ENCODE data around the gene ATP5ME. TPM values are rescaled to one million over a fixed set of nuclear protein-coding genes. Genes with fewer than 3 reads are reported as not detected.
A peak's percentile ranks its signal among the peaks of the same experiment; 100 is the strongest.

ATP5ME gene, protein sequence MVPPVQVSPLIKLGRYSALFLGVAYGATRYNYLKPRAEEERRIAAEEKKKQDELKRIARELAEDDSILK
- total RNA-seq, result 10 to 100 TPM; 20.2 to 37.9 TPM

DNA sequence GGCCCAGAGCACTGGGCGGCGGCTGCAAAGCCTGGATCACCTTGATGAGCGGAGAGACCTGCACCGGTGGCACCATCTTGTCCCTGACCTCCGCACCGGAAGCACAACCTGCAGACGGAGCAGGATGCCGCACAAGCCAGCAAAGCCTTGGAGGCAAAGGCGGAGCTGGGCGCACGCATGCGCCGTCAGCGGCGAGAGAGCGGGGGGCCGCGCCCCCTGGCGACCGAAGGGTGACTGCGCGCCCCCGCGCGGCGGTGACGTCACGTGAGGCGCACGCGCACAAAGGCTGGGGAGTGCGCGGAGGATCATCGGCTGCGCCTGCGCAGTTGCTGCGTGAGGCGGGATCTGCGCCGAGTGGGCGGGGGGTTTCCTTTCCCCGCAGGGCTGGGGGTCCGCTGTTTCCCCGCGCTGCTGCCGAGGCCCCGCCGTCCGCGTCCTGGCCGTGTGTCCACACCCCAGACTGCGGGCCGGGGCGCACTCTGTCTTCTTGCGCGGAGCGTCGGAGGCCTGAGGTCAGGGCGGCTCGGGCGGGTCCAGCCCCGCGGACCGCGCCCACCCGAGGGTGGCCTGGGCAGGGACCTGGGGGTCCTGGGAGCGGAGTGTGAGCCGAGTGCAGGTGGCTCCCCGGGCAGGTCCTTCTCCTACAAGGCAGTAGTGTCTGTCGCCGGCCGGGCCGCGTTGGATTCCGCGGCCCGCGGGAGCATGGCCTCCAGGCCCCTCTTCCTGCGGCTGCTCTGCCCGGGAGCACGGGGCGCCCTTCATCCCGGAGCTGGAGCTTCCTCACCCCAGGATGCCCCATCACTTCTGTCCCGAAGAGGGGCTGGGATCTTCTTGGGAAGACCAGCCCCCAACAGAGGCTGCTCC is at the start of gene ATP5ME, which contains the start of gene MYL5:
TSS of gene ATP5ME (minus strand) at position 105 of the 864 bp plus-strand sequence. CDS start at position 76, 29 bp downstream.
TSS of gene MYL5 (plus strand) at position 371 of the 864 bp plus-strand sequence. CDS start 3,485 bp downstream, outside the sequence.
- peak within 1 kb of the TSS; percentile 82 to 94 (median 90) for H3K27ac ChIP-seq
- H3K4me3 ChIP-seq, result peak within 1 kb of the TSS; percentile 70 to 96
- TF ChIP-seq CTCF (IDR thresholded peaks at IDR 0.05), result peak; percentile 86 to 100 (median 92)
- peak; percentile 70 to 84 (median 70) for TF ChIP-seq POLR2A (IDR thresholded peaks at IDR 0.05)
- intact Hi-C loops (cut with DNase I), result no loop called here
- H3K27me3 ChIP-seq, result no peaks in the 10 kb centered on the region
- no peaks in the 10 kb centered on the region for H3K9me3 ChIP-seq
- DNase-seq (peak; percentile 97 to 98 (median 98)), ATAC-seq (peak; percentile 91)
- H3K36me3 ChIP-seq (replicated peaks in 1 of 2; ENCODE audit: insufficient read depth in 1 of 2, low read depth in 2 of 2), result peaks cover 0 to 3% of the 10 kb centered on the region in 2 donors
- H3K4me1 ChIP-seq, result peaks cover 41% of the 10 kb centered on the region
- WGBS, 2 donors, result 0 to 1% methylated on average over 9 to 65 of the region's 84 CpGs

GRCh38 chr4:722851-723360 is 48.8 kb upstream of the ATP5ME start:
- Histone ChIP-seq H3K4me3 (no peak overlapping the region), H3K36me3 (replicated peaks in 1 of 2; ENCODE audit: insufficient read depth in 1 of 2, low read depth in 2 of 2) (no peaks in the 10 kb centered on the region), H3K27ac (no peak overlapping the region), H3K9me3 (no peaks in the 10 kb centered on the region), H3K27me3 (no peaks in the 10 kb centered on the region), H3K4me1 (no peaks in the 10 kb centered on the region)
- ATAC-seq (no peak), DNase-seq (no peak)
- 95 to 96% methylated on average over 59 to 61 of the region's 61 CpGs for WGBS, 2 donors
- intact Hi-C loops (cut with DNase I), result no loop called here
- TF ChIP-seq POLR2A (IDR thresholded peaks at IDR 0.05) (no peak), CTCF (IDR thresholded peaks at IDR 0.05) (no peak)

DNA sequence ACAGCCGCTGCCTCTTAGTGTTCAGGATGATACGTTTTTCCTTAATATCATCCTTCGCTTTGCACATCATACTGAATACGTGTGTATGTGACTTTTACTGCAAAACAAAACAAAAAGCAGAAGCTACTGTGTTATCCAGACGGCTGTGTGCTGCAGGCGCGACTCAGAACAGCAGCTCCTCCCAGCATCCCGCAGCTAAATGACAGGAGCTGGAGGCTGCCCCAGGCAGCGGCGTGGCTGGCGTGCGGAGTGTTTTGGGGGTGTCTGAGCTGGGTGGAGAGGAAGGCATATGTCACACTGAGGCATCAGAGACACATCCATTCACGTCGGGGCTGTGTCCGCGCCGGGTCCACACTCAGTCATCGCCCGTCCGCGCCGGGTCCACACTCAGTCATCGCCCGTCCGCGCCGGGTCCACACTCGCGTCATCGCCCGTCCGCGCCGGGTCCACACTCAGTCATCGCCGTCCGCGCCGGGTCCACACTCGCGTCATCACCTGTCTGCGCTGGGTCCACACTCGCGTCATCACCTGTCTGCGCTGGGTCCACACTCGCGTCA is 48.2 kb upstream of the ATP5ME start:
- Histone ChIP-seq H3K4me1 (no peaks in the 10 kb centered on the region), H3K4me3 (no peak overlapping the region)
- no peak for ATAC-seq

More for the DNA sequence above, 48.2 kb upstream of the ATP5ME start:
- DNase-seq, result no peak
- Histone ChIP-seq H3K9me3 (no peaks in the 10 kb centered on the region), H3K36me3 (replicated peaks in 1 of 2; ENCODE audit: insufficient read depth in 1 of 2, low read depth in 2 of 2) (no peaks in the 10 kb centered on the region), H3K27ac (no peak overlapping the region), H3K27me3 (no peaks in the 10 kb centered on the region)
- no peak for TF ChIP-seq POLR2A (IDR thresholded peaks at IDR 0.05)
- no peak for TF ChIP-seq CTCF (IDR thresholded peaks at IDR 0.05)
- WGBS, 2 donors, result 96 to 97% methylated on average over 47 of the region's 47 CpGs
- intact Hi-C loops (cut with DNase I), result no loop called here

Data from body of pancreas (tissue), 4 donors.